GM18499 (cell line): ENCODE results near the gene RILPL1.
A peak's percentile ranks its signal among the peaks of the same experiment; 100 is the strongest.
"Not testable (repeated sequence)": the region's sequence is repeated elsewhere in the genome, so short reads cannot be mapped to it uniquely, and the experiment has no call there.

Experiments
- ATAC-seq: cut with Tn5 transposase; IDR thresholded peaks from one replicate; pipeline ENCODE4 v1.9.1; 2021; ENCODE audit warnings: moderate number of reproducible peaks; ENCODE audit not compliant: insufficient read depth, unreplicated experiment

RILPL1 gene

DNA sequence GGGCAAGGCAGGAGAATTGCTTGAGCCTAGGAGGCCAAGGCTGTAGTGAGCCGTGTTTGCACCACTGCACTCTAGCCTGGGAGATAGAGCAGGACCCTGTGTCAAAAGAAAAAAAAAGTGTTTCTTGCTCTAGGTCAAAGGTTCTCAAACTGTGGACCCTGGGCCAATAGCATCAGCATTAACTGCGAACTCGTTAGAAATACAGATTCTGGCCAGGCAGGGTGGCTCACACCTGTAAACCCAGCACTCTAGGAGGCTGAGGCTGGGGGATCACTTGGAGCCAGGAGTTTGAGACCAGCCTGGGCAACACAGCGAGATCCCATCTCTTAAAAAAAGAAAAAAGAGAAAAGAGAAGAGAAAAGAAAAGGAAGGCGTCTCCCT lies 97.9 kb downstream of the RILPL1 start:
- ATAC-seq = no peak

GRCh38 chr12:123433615-123434014 lies 99.9 kb downstream of the RILPL1 start:
- ATAC-seq = no peak

GRCh38 chr12:123431951-123432817 lies 101.3 kb downstream of the RILPL1 start:
- not testable (repeated sequence) for ATAC-seq

GRCh38 chr12:123429101-123429500 lies 104.4 kb downstream of the RILPL1 start:
- ATAC-seq = not testable (repeated sequence)

GRCh38 chr12:123428591-123428990 lies 104.9 kb downstream of the RILPL1 start:
- no peak for ATAC-seq

DNA sequence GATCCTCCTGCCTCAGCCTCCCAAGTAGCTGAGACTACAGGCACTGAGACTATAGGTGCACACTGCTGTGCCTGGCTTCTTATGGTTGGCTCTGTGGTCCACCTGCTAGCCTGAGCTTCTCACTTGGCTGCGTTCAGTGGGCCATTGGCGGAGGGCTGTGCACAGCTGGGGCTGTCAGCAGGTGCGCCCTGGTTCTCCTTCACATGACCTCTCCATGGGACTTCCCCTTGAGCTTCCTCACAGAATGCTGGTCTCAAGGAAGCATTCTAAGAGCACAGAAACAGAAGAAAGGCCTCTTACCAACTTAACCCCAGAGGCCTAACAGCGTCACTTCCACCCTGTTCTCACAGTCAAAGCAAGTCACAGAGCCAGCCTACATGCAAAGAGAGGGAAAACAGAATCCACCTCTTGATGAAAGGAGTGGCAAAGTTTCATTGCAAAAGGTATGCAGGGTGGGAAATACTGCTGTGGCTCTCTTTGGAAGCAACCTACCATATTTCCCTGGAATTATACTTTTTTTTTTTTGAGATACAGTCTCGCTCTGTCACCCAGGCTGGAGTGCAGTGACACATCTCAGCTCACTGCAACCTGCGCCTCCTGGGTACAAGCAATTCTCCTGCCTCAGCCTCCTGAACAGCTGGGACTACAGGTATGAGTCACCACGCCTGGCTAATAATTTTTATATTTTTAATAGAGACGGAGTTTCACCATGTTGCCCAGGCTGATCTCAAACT lies 106.3 kb downstream of the RILPL1 start:
- ATAC-seq = peak; percentile 76

- no peak for ATAC-seq
Observed at GRCh38 chr12:123421314-123421713, 112.2 kb downstream of the RILPL1 start.
